ENCODE measurements around the gene BAZ2B. TPM values are rescaled to one million over a fixed set of nuclear protein-coding genes. Genes with fewer than 3 reads are reported as not detected.

BAZ2B gene
- total and polyA plus RNA-seq, 2 of the 13 experiments (the other 11 are each of a cell fraction or from before 2014, with no cell fraction given): 14.0 to 15.1 TPM

- no peak for TF ChIP-seq ZFP36L1 (CRISPR knock-in tag; IDR thresholded peaks at IDR 0.05)
- no peak for TF ChIP-seq ZNF232 (CRISPR knock-in tag; IDR thresholded peaks at IDR 0.05; ENCODE audit: borderline replicate concordance)
- TF ChIP-seq ARNT2 (CRISPR knock-in tag; IDR thresholded peaks at IDR 0.05; ENCODE audit: low read depth): no peak
- TF ChIP-seq MAFF (IDR thresholded peaks at IDR 0.05; ENCODE audit: low read depth, low read length): peak; percentile 79
- TF ChIP-seq MAFK (conservative IDR thresholded peaks at IDR 0.05 in 1 of 2, IDR thresholded peaks at IDR 0.05 in 1 of 2; ENCODE audit: low read length in 2 of 2): peak; percentile 77 to 89; a peak in 3 of 4 replicates
- no peak for TF ChIP-seq MAFG (CRISPR knock-in tag; IDR thresholded peaks at IDR 0.05)
- no peak for TF ChIP-seq STAT6 (CRISPR knock-in tag; IDR thresholded peaks at IDR 0.05; ENCODE audit: borderline replicate concordance)
- no peak for TF ChIP-seq SRF (IDR thresholded peaks at IDR 0.05; ENCODE audit: low read depth, low read length)
- Histone ChIP-seq H3K79me2 (ENCODE audit: insufficient read depth, low read length) (no peaks in the 10 kb centered on the region), H3K27ac (ENCODE audit: extremely low read length, insufficient read depth, low read length) (no peak overlapping the region), H3K4me3 (replicated peaks in 1 of 3; ENCODE audit: insufficient read depth in 1 of 3, low read depth in 2 of 3, low read length in 3 of 3) (no peak overlapping the region), H3K9ac (ENCODE audit: insufficient read depth, low read depth, low read length) (no peak overlapping the region), H3K4me1 (ENCODE audit: insufficient read depth, low read length) (no peaks in the 10 kb centered on the region), H3K27me3 (ENCODE audit: control insufficient read depth in 1 of 2, insufficient read depth in 2 of 2, low read length in 2 of 2) (no peaks in the 10 kb centered on the region), H3K36me3 (replicated peaks in 1 of 2; ENCODE audit: control insufficient read depth in 1 of 2, insufficient read depth in 2 of 2, low read length in 2 of 2) (no peaks in the 10 kb centered on the region), H4K20me1 (ENCODE audit: insufficient read depth, low read length) (no peaks in the 10 kb centered on the region; the same call in 1 of the 2 replicates), H3K4me2 (ENCODE audit: low read depth, low read length) (no peak overlapping the region), H3K9me3 (ENCODE audit: low read length) (no peaks in the 10 kb centered on the region), H2AFZ (ENCODE audit: low read length) (no peak overlapping the region)
- FAIRE-seq (no peak), DNase-seq (ENCODE audit: low spot score) (no peak), ATAC-seq (no peak)
- intact Hi-C loops (cut with micrococcal nuclease; ENCODE audit: unreplicated experiment): no loop called here
- ChIA-PET POLR2A (no interaction called here), CTCF (ENCODE audit: low intra/inter-chr PET ratio, low total read pairs) (no interaction called here)
- 98% methylated on average over 1 of the region's 1 CpG for WGBS (ENCODE audit: low lambda C conversion rate)
- in situ Hi-C loops (cut with HindIII; ENCODE audit: extremely low pct_ligation_motif_present, low pct_unique_long_range_greater_than_20kb): no loop called here
- no TSS peak for BruUV-seq (replicated peaks)
These were observed 27.1 kb downstream of the BAZ2B start for GRCh38 chr2:159589286-159589685.
